Thyroid gland (tissue), 4 donors: ENCODE measurements around the gene MALT1.

ENCODE experiments used
- POLR2A ChIP-seq, 2 donors: fragments of 450-650 bp; IDR thresholded peaks; one replicate each; pipeline ENCODE4 v1.6.1; 2017; ENCODE audit warnings: antibody characterized with exemption in 2 of 2, mild to moderate bottlenecking in 2 of 2, moderate library complexity in 1 of 2
- TF ChIP-seq, protein P1 (sequence below), 6 experiments: fragments of 200-600 bp in 3 of 6; fragments of 450-650 bp in 3 of 6; sonication (generic) in 3 of 6; IDR thresholded peaks; one replicate each; pipeline ENCODE4 v1.5.1; 2016 to 2019; ENCODE audit warnings: antibody characterized with exemption in 6 of 6, mild to moderate bottlenecking in 2 of 6, inconsistent platforms in 1 of 6, moderate library complexity in 1 of 6

DNA sequence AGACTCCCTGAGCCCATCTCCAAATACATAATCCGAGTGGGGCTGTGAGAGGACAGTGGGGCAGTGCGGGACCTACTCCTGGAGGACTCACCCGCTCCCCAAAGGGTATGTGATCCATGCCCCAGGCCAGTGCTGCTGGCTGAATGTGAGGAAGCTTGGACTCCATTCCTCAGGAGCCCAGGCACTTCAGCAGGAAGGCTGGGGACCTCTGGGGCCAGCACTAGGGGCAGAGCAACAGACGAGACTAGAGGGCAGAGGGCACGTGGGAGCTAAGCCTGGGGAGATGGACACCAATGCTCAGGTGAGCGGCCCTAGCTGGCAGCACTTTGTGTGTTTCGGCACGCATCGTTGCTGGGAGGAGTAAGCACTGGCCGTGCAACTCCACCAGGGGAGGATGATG is 84.9 kb downstream of the MALT1 start:
- TF ChIP-seq, protein P1, sequence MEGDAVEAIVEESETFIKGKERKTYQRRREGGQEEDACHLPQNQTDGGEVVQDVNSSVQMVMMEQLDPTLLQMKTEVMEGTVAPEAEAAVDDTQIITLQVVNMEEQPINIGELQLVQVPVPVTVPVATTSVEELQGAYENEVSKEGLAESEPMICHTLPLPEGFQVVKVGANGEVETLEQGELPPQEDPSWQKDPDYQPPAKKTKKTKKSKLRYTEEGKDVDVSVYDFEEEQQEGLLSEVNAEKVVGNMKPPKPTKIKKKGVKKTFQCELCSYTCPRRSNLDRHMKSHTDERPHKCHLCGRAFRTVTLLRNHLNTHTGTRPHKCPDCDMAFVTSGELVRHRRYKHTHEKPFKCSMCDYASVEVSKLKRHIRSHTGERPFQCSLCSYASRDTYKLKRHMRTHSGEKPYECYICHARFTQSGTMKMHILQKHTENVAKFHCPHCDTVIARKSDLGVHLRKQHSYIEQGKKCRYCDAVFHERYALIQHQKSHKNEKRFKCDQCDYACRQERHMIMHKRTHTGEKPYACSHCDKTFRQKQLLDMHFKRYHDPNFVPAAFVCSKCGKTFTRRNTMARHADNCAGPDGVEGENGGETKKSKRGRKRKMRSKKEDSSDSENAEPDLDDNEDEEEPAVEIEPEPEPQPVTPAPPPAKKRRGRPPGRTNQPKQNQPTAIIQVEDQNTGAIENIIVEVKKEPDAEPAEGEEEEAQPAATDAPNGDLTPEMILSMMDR (IDR thresholded peaks at IDR 0.05), result no peak
- TF ChIP-seq POLR2A (IDR thresholded peaks at IDR 0.05), result no peak
